Measurements from ENCODE around the gene PDZD7. TPM values are rescaled to one million over a fixed set of nuclear protein-coding genes. Genes with fewer than 3 reads are reported as not detected.

Gene PDZD7
- total RNA-seq, 1 donor from 2014 or later = 0.26 TPM

DNA sequence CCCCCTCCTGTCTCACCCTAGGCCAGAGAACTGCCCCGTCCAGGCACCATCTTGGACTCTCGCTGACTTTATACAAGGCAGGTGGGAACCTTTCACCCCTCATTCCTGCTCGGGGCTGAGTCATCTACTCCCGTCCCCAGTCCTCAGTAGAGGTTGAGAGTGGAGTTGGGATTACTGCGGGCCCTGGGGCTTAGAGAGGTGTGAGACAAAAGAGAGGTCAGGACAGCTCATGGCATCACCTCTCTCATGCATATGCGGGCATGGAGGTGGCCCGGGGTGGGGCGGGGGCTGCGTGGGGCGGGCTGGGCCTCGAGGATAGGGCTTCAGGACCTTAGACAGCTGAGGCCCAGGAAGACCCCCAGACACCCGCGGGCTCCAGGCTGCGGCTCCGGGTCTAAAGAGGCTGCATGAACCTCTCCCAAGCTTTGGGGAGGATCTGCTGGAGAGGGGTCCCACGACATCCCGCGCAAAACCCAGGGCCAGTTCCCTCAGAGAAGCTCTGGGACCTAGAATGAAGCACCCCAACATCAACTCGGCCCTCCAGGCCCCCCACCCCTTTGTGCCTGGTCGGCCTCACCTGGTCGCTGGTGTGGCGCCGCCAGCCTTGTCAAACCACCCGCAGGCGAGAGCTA lies 317 bp downstream of the PDZD7 start:
- DNase-seq (ENCODE audit: low read depth) = no peak
- no peak for FAIRE-seq
- Histone ChIP-seq H3K36me3 (ENCODE audit: control insufficient read depth, insufficient read depth, low read length) (peaks cover 4% of the 10 kb centered on the region), H3K27me3 (ENCODE audit: control insufficient read depth, insufficient read depth, low read length) (no peaks in the 10 kb centered on the region), H3K4me3 (ENCODE audit: low read depth, low read length) (peak overlapping the region; percentile 54)
- TF ChIP-seq, protein P1, sequence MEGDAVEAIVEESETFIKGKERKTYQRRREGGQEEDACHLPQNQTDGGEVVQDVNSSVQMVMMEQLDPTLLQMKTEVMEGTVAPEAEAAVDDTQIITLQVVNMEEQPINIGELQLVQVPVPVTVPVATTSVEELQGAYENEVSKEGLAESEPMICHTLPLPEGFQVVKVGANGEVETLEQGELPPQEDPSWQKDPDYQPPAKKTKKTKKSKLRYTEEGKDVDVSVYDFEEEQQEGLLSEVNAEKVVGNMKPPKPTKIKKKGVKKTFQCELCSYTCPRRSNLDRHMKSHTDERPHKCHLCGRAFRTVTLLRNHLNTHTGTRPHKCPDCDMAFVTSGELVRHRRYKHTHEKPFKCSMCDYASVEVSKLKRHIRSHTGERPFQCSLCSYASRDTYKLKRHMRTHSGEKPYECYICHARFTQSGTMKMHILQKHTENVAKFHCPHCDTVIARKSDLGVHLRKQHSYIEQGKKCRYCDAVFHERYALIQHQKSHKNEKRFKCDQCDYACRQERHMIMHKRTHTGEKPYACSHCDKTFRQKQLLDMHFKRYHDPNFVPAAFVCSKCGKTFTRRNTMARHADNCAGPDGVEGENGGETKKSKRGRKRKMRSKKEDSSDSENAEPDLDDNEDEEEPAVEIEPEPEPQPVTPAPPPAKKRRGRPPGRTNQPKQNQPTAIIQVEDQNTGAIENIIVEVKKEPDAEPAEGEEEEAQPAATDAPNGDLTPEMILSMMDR (IDR thresholded peaks at IDR 0.05; ENCODE audit: insufficient read depth, low read length, severe bottlenecking) = no peak

DNA sequence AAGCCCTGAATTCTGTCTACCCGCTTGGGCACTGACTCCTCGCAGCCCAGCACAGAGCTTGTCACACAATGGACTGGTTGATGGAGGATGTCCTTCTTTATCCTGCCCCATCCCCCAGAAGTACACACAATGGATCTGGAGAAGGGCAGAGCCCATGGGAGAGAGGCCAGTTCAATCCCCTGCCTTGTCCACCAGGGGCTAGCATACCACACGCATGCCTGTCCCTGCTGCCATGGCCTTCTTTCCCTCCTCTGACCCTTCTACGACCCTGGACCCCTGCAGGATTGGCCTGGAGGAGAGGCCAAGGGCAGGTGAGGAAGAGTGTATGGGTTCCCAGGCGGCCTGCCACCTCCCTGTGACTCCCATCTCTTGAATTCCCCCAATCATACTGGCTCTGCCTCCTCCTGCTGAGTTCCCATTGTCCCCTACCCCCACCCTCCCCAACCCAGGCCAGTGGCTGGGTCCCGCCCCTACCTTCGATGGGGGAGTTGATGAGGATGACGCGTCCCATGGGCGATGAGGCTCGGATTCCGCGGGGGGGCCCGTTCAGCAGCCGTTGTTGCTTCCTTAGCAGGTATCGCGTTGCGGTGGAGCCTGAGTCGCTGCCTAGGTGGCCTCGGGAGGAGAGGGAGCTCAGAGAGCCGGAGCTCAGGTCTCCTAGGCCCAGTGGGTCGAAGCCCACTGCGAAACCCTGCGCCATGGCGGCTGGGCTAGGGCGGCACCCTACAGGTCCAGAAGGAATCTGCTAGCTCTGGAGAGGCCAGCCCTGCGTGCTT lies 1.2 kb downstream of the PDZD7 start:
- TF ChIP-seq, protein P1 (IDR thresholded peaks at IDR 0.05; ENCODE audit: insufficient read depth, low read length, severe bottlenecking) = peak; percentile 25
- no peak overlapping the region for H3K4me3 ChIP-seq (ENCODE audit: low read depth, low read length)
- H3K36me3 ChIP-seq (ENCODE audit: control insufficient read depth, insufficient read depth, low read length) = no peaks in the 10 kb centered on the region
- DNase-seq (ENCODE audit: low read depth) (no peak), FAIRE-seq (no peak)
- H3K27me3 ChIP-seq (ENCODE audit: control insufficient read depth, insufficient read depth, low read length) = no peaks in the 10 kb centered on the region

DNA sequence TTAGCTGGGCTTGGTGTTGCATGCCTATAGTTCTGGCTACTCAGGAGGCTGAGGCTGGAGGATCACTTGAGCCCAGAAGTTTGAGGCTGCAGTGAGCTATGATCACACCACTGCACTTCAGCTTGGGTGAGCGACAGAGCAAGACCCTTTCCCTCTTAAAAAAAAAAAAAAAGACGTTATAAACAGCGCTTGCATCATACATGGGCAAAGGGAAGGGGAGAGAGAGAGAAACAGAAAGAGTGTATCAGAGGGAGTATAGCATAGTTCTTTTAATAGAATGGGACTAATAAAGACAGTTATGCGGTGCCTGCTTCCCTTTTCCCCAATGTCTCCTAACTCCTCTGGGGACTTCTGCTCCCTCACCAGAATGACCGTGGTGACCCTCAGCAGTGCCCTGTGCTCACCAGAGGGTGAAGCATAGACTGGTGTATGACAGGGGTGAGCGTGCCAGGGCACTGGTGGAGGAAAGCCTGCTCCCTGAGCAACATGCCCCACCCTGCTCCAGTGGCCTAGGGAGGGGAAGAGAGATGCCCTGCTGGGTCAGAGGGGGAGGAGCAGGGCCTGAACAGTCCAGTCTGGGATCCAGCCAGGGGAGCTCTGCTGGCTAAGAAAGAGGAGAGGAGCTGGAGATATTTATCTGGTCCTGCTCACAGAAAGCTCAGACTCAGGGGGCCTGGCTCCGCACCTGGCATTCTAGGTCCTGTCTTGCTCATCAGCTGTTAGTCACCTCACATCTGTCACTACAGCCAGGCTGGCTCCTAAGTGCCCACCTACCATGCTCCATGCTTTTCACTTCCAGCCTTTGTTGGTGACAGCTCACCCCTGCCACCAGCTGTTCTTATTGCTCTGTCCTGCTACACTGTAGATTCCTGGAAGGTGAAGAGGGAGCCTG lies 2.2 kb downstream of the PDZD7 start:
- Histone ChIP-seq H3K27me3 (ENCODE audit: control insufficient read depth, insufficient read depth, low read length) (no peaks in the 10 kb centered on the region), H3K4me3 (ENCODE audit: low read depth, low read length) (no peak overlapping the region), H3K36me3 (ENCODE audit: control insufficient read depth, insufficient read depth, low read length) (no peaks in the 10 kb centered on the region)
- TF ChIP-seq, protein P1 (IDR thresholded peaks at IDR 0.05; ENCODE audit: insufficient read depth, low read length, severe bottlenecking) = no peak
- FAIRE-seq (no peak), DNase-seq (ENCODE audit: low read depth) (no peak)

DNA sequence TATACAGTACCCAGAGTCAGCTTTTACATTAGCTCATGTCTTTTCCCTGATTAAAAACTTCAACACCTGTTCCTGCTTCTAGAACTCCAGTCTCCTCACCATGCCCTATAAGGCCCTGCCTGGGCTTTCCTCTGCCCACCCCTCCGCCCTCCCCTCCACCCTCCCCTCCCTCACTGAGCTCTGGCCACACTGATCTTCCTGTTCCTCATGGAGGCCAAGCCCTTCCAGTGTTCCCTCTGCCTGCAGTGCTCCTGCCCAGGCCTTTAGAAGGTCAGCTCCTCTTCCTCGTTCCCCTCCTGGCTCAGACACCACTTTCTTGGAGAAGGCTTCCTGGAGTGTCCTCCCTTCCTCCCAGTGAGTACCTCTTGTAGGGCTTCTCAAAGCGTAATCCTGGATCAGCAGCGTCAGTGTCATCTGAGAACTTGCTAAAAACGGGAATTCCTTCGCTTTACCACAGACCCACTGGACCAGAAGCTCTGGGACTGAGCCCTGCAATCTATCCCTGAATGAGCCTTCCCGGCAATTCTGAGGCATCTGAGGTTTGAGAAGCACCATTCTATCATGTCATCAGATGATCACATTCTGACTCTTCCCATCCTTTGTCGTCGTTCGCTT lies 3.7 kb downstream of the PDZD7 start:
- TF ChIP-seq, protein P1 (IDR thresholded peaks at IDR 0.05; ENCODE audit: insufficient read depth, low read length, severe bottlenecking) = no peak
- H3K27me3 ChIP-seq (ENCODE audit: control insufficient read depth, insufficient read depth, low read length) = no peaks in the 10 kb centered on the region
- H3K36me3 ChIP-seq (ENCODE audit: control insufficient read depth, insufficient read depth, low read length) = no peaks in the 10 kb centered on the region
- DNase-seq (ENCODE audit: low read depth) (no peak), FAIRE-seq (peak; percentile 50)
- H3K4me3 ChIP-seq (ENCODE audit: low read depth, low read length) = no peak overlapping the region

DNA sequence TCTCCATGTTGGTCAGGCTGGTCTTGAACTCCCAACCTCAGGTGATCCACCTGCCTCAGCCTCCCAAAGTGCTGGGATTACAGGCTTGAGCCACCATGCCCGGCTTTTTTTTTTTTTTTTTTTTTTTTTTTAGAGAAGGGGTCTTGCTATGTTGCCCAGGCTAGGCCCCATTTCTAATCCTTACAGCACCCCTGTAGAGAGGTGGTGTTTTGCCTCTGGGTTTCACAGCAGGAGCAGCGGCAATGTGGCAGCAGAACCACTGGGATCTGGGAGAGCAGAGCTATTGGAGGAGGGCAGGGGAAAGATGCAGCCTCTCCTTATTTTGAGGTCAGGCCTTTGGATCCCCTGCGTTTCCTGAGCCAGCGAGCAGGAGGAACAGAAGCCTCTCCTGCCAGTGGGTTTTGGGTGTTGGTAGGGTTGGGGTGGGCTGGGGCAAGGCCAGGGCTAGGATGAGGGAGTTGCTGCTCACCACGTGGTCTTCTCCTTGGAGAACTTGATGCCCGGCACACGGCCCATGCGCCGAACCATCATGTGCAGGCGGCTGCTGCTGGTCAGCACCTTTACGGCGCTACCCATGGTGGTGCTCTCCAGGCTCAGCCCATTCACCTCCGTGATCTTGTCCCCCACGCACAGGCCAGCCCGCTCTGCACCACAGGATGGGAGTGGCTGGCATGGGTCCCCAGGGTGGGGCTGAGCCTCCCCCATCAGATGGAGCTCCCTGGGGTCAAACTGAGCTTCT lies 7.8 kb downstream of the PDZD7 start:
- TF ChIP-seq, protein P1 (IDR thresholded peaks at IDR 0.05; ENCODE audit: insufficient read depth, low read length, severe bottlenecking) = no peak
- H3K27me3 ChIP-seq (ENCODE audit: control insufficient read depth, insufficient read depth, low read length) = peaks cover 3% of the 10 kb centered on the region
- no peak overlapping the region for H3K4me3 ChIP-seq (ENCODE audit: low read depth, low read length)
- H3K36me3 ChIP-seq (ENCODE audit: control insufficient read depth, insufficient read depth, low read length) = no peaks in the 10 kb centered on the region
- no peak for FAIRE-seq
- no peak for DNase-seq (ENCODE audit: low read depth)
